Body of pancreas (tissue), 4 donors: ENCODE results near the gene COL18A1.

Experiments used
- CTCF ChIP-seq, 7 experiments: fragments of 450-650 bp in 4 of 7; fragments of 200-600 bp in 3 of 7; sonication (generic) in 3 of 7; IDR thresholded peaks; one replicate each; pipeline ENCODE4 v1.5.1; 2016 to 2019; ENCODE audit warnings: antibody characterized with exemption in 7 of 7
- POLR2A ChIP-seq, 3 donors: fragments of 450-650 bp; IDR thresholded peaks; one replicate each; pipeline ENCODE4 v1.6.1; 2016; ENCODE audit warnings: antibody characterized with exemption in 3 of 3, mild to moderate bottlenecking in 2 of 3

- TF ChIP-seq CTCF (IDR thresholded peaks at IDR 0.05) (no peak), POLR2A (IDR thresholded peaks at IDR 0.05) (peak in 1 of 3 donors; percentile 35)
Measured at GRCh38 chr21:45482899-45483821, 78.2 kb downstream of the COL18A1 start.
